IPS-NIHi7 (cell line): Measurements from ENCODE around the gene RBBP4.

Experiments used
- DNase-seq: peaks from one replicate; pipeline ENCODE4 v3.0.0; 2012; ENCODE audit warnings: mixed read lengths; ENCODE audit errors: extremely low spot score

RBBP4 gene

GRCh38 chr1:32719681-32720275, 68.8 kb downstream of the RBBP4 start:
- no peak for DNase-seq

- DNase-seq: peak; percentile 76
Measured at GRCh38 chr1:32724678-32725614, 73.9 kb downstream of the RBBP4 start.

- DNase-seq: no peak
Measured at GRCh38 chr1:32725615-32725982, 74.6 kb downstream of the RBBP4 start.

- no peak for DNase-seq
Measured at GRCh38 chr1:32727876-32728275, 76.9 kb downstream of the RBBP4 start.

GRCh38 chr1:32728413-32729077, 77.5 kb downstream of the RBBP4 start:
- DNase-seq: no peak

- DNase-seq: no peak
Measured at GRCh38 chr1:32729254-32730046, 78.4 kb downstream of the RBBP4 start.

GRCh38 chr1:32733582-32734321, 82.7 kb downstream of the RBBP4 start:
- no peak for DNase-seq
